Measurements from ENCODE around the gene ADAMTS9.

ADAMTS9 gene

DNA sequence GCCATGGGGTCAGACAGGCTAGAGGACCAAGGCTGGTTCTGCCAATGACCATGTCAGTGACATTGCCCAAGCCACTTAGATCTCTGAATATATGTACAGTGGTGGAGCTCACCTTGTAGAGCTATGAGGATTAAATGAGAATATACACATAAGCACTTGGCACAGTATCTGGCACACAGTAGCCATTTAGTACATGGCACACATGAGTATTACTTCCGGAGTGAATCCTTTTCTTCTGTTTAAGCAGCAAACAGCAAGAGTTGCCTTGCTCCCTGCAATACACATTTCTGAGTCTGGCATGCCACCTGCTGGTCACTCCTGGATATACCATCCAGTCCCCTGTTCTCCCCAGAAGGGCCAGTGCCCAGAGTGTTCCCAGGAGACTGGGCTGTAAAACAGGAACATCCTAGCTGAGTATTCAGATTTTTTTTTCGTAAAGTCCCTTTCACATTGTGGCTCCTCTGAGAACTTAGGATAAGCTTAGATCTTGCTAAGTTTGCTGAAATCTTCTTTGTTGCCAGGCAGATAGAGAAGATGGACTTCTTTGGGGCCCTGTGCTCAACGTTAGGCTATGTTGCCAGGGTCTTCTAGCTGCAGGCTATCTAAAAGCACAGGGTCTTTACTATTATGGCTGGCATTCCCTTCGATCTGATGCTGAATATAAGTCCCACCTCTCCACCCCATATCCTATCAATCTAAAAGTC lies 203.4 kb downstream of the ADAMTS9 start:
- DNase-seq: peak; percentile 18

- no peak for DNase-seq
Observed at GRCh38 chr3:64483467-64483866, 204.3 kb downstream of the ADAMTS9 start.

- no peak for DNase-seq
Observed at GRCh38 chr3:64475037-64475436, 212.8 kb downstream of the ADAMTS9 start.

GRCh38 chr3:64473466-64473865 lies 214.3 kb downstream of the ADAMTS9 start:
- DNase-seq: no peak

DNA sequence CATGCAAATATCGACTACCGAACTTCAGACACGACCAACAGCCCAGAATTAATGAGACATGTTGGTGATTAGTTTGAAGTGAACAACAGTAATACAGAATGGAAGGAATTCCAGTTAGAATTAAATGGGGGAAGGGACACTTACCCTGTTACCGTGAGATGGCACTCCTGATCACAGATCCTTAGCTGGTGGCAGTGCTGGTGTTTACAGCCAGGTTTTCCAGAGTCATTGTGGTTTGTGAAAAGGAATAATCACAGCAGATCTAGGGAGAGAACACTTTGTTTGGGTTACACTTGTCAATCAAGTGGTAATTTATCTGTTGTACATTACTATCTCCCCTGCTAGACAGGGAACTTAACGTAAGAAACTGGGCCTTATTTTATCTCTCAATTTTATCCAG lies 217.4 kb downstream of the ADAMTS9 start:
- no peak for DNase-seq

DNA sequence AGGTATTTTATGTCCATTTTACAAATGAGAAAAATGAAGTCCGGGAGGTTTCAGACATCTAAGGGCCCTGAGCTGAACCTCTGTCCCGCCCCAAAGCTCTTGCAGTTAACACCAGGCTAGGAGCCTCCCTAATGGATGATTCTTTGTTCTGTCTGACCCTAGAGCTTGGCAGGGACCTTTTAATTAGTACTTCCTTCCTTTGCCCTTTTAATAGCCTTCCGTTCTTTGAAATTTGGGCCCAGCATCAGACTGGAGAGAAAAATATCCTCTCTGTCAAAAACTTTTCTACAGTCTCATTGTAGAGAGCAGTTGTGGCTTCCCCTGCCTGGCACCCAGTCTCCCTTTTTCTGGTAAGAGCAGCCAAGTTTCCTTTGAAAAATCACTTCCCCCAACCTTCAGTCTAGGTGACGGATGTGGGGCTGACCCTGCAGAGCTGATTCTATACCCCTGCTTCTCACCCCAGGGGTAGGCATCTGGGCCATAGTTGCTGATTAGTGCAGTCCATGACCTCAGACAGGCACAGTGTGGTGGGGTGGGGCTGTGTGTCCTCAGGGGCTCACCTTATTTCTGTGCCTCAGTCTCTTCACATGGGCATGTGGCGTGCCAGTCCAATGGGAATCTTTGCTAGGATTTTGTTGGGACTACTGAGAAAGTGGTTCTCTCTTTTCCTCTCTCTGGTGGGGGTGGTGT lies 220.4 kb downstream of the ADAMTS9 start:
- no peak for DNase-seq
